AG04450 (cell line): Measurements from ENCODE around the gene SEMA3C. TPM values are rescaled to one million over a fixed set of nuclear protein-coding genes. Genes with fewer than 3 reads are reported as not detected.

ENCODE experiments used
- CTCF ChIA-PET: fragments of 300-600, 350-600 bp; formaldehyde crosslinking; extraction: SDS; loops from one replicate; lab custom pipeline; 2022; ENCODE audit warnings: antibody characterized with exemption, inconsistent platforms; lab: Charles Lee
- POLR2A ChIA-PET: fragments of 350-600 bp; formaldehyde crosslinking; extraction: SDS; loops from one replicate; lab custom pipeline; 2021; ENCODE audit warnings: antibody characterized with exemption, inconsistent platforms; lab: Yijun Ruan, JAX
- DNase-seq: peaks from one replicate; pipeline ENCODE4 v3.0.0-alpha.2; 2011; ENCODE audit warnings: low read depth, low spot score
- H3K27ac ChIP-seq: one replicate; pipeline ENCODE4 v1.5.1; 2012; ENCODE audit warnings: low read depth, low read length, control low read depth
- H3K27me3 ChIP-seq: one replicate; pipeline ENCODE4 v1.6.0; 2012; ENCODE audit warnings: low read length; ENCODE audit not compliant: control insufficient read depth, insufficient read depth
- H3K4me3 ChIP-seq: 2 replicates; pipeline ENCODE4 v1.5.1; 2011; ENCODE audit warnings: mild to moderate bottlenecking, low read depth, low read length, control low read depth
- H3K9me3 ChIP-seq: 2 replicates; pipeline ENCODE4 v1.5.1; 2012; ENCODE audit warnings: low read length; ENCODE audit not compliant: control insufficient read depth, insufficient read depth
- polyA plus RNA-seq: library from polyadenylated mRNA; depleted of rRNA; stranded (reverse); fragments of >200 nt; gene quantifications from 2 replicates; pipeline ENCODE4 v1.2.3, GENCODE V29; 2011
- TF ChIP-seq, protein P1 (sequence below): IDR thresholded peaks from 2 replicates; pipeline ENCODE4 v1.5.1; 2011; ENCODE audit warnings: low read depth, low read length, control low read depth, inconsistent platforms

Gene SEMA3C
- polyA plus RNA-seq, 1 experiment: 39.9 TPM

- H3K9me3 ChIP-seq: no peaks in the 10 kb centered on the region
- no peak for DNase-seq
- H3K4me3 ChIP-seq: no peak overlapping the region
- H3K27me3 ChIP-seq: no peaks in the 10 kb centered on the region
- TF ChIP-seq, protein P1, sequence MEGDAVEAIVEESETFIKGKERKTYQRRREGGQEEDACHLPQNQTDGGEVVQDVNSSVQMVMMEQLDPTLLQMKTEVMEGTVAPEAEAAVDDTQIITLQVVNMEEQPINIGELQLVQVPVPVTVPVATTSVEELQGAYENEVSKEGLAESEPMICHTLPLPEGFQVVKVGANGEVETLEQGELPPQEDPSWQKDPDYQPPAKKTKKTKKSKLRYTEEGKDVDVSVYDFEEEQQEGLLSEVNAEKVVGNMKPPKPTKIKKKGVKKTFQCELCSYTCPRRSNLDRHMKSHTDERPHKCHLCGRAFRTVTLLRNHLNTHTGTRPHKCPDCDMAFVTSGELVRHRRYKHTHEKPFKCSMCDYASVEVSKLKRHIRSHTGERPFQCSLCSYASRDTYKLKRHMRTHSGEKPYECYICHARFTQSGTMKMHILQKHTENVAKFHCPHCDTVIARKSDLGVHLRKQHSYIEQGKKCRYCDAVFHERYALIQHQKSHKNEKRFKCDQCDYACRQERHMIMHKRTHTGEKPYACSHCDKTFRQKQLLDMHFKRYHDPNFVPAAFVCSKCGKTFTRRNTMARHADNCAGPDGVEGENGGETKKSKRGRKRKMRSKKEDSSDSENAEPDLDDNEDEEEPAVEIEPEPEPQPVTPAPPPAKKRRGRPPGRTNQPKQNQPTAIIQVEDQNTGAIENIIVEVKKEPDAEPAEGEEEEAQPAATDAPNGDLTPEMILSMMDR: no peak
- CTCF ChIA-PET: no interaction called here
- POLR2A ChIA-PET: no interaction called here
- H3K27ac ChIP-seq: no peak overlapping the region
Measured at GRCh38 chr7:80869821-80870751, 48.8 kb downstream of the SEMA3C start.

DNA sequence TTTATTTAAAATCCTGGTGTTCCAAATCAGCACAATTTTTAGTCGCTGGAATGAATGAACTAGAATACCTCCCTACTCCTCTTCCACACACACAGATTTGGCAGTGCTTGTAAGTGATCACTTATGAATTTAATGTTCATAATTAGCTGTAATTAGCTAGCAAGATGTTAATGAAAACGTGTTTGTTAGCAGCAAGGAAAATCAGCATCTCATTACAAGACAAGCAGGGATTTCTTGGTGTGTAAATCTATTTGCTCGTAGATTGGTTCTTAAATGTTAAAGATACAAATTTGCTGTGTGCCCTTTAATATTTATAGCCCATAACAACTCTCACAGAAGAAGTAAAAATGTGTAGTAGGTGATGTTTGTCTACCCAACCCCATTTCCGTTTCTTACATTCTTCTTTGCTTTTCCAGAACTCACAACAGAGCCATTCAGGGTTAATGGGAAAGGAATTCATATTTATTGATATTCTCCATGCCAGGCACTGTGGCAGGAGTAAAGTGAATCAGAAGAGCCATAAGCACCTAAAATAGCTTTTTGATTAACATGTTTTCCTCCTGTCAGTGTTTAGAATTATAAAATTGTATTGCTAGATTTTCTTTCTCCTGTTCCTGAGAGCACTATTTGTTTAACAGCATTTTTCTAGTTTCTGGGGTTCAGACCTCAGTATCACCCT lies 49.6 kb downstream of the SEMA3C start:
- H3K27ac ChIP-seq: no peak overlapping the region
- no peaks in the 10 kb centered on the region for H3K27me3 ChIP-seq
- POLR2A ChIA-PET: interaction anchor here (0.5 kb wide), 1 partner anchor 48 kb away, joined by 5 read pairs; no protein-coding TSS in a partner anchor
- no peaks in the 10 kb centered on the region for H3K9me3 ChIP-seq
- CTCF ChIA-PET: no interaction called here
- DNase-seq: no peak
- no peak overlapping the region for H3K4me3 ChIP-seq
- TF ChIP-seq, protein P1: no peak

- POLR2A ChIA-PET: no interaction called here
- no peak for DNase-seq
- no peaks in the 10 kb centered on the region for H3K9me3 ChIP-seq
- H3K27me3 ChIP-seq: no peaks in the 10 kb centered on the region
- CTCF ChIA-PET: no interaction called here
- TF ChIP-seq, protein P1: no peak
- no peak overlapping the region for H3K4me3 ChIP-seq
- H3K27ac ChIP-seq: no peak overlapping the region
Measured at GRCh38 chr7:80868566-80868965, 50.3 kb downstream of the SEMA3C start.

DNA sequence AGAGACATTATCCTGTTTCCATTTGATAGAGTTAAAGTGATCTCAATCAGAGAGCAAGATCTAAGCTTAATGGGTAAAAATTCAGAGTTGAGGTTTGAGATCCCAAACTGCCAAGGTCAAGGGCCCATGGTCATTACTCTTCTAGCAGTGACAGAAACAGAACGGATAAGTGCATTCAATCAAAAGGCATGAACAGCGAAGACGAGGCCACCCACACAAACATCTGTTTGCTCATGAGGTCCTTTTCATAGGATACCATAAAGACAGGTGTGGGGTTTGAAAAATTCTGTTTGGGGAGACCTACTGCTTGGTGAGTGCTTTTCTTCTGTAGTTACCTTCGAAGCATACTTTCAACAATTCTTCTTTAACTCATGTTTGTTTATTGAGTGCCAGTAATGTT lies 58.3 kb downstream of the SEMA3C start:
- POLR2A ChIA-PET: no interaction called here
- TF ChIP-seq, protein P1: no peak
- Histone ChIP-seq H3K9me3 (no peaks in the 10 kb centered on the region), H3K27ac (no peak overlapping the region), H3K4me3 (no peak overlapping the region), H3K27me3 (no peaks in the 10 kb centered on the region)
- no peak for DNase-seq
- CTCF ChIA-PET: no interaction called here
